Stimulated activated CD8-positive, alpha-beta memory T cell treated with anti-CD3 and anti-CD28 coated beads, Interleukin-7, amount 100 ng/mL, for 4 hours (primary cell): ENCODE measurements around the gene HAAO.

Experiments used
- DNase-seq, 2 donors: peaks; one replicate each; pipeline ENCODE4 v3.0.0-alpha.2; 2020; ENCODE audit warnings: low read depth in 2 of 2

The HAAO gene

DNA sequence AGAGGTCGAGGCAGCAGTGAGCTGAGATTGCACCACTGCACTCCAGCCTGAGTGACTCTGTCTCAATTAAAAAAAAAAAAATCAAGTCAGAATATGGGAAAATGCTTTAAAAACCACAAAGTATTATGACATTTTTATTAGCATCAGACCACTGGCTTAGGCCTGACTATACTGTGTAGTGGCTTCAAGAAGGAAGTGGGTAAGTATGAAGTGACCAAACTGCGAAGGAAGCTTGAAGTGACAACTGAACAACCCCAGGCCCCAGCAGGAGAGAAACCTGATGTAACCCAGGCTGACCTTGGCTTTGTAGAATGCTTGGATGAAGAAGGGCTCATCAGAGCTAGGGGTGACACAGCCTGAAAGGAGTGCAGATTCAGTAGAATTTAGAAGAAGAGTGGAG is 21.4 kb upstream of the HAAO start:
- DNase-seq = no peak

DNA sequence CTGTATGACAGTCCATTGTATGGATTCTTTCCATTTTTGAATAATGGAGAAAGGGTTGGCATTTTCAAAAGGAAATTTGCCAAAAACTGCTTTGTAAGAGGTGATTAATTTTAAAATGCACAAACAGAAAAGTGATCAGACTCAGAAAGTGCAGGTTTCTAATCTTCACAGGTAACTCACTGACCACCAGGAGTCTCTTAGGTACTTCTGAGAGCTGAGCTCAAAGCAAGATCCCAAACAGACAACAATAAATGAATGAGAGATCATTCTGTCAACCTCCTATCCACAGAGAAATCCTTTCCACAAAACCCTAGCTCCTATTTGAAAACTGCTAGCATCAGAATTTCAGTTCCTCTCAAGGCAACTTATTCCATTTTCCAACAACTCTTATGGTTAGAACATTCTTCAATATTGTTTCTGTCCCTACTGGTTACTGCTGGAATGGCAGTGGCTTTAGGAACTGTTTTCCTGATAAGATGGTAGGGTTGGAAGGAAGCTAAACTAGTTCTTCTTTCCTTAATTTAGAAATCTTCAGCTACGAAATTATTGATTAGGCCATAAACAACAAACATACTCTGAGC is 20.6 kb upstream of the HAAO start:
- no peak for DNase-seq

DNA sequence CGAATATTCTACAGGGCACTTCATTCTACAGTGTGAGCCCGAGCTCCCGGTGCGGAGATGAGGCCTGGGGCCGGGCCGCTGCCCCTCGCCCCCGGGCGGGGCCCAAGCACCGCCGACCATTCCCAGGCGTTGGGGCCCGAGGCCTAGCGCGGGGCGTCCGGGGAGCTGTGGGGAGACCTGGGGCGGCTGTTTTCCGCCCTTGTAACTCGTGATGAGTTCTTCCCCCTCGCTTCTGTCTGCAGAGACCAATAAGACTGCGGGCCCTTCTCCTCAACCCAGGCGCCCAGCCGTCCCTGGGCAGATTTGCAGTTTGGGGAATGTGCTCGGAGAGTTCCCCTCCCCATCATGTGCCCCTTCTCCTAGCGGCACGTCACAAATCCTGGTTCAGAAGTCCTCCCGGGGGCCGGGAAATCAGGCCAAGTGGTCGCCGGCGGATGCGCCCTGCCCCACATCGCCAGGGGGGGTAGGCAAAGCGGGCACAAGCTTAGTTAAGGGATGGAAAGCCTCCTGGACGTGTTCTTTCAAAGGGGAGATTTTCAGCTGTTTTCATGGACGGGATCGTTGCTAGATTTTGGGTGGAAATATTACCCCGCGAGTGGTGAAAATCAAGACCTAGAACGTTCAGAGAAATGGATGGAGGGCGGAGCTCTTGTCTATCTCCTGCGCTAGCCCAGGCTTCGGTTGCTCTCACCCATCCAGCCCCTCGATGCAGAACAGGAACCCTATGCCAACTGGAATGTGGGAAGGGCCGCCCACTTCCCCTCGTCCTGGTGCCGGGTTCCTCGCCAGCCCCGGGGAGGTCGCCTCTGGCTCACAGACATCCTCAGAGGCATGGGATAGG is 18.8 kb upstream of the HAAO start:
- DNase-seq = peak; percentile 11 to 15

DNA sequence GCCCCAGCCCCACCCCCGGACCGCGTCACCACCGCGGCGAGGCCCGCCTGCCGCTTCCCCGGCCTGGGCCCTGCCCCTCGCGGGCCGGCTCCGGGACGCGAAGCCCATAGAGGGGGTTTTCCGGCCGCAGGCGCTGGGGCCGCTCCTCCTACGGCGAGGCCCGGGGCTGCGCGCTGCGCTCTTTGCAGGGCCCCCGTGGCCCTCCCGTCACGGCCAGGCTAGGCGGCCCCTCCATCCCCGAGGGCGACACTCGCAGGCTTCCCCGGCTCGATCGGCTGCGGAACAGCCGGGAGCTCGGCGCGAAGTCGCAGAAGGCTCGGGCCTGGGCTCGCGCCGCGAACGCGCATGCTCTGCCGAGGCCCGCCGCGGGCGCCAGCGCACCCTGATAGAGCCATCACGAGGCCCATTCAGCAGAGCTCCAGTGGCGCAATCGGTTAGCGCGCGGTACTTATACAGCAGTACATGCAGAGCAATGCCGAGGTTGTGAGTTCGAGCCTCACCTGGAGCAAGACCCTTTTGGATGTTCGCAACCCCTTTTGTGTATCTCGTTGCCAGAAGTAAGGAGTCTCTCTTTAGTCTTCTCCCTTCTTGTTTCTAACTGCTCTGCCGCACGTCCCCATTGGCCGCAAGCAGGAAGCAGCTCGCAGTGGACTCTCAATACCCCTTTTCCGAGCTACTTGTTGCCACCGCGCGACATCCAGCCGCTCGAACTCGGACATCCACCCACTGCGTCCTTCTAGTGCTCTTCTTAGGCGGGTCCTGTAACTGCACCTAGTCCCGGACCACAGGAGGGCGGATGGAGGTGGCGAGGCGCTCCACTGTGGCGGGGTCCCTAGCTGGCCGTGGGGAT is 18.0 kb upstream of the HAAO start:
- DNase-seq = peak; percentile 87

DNA sequence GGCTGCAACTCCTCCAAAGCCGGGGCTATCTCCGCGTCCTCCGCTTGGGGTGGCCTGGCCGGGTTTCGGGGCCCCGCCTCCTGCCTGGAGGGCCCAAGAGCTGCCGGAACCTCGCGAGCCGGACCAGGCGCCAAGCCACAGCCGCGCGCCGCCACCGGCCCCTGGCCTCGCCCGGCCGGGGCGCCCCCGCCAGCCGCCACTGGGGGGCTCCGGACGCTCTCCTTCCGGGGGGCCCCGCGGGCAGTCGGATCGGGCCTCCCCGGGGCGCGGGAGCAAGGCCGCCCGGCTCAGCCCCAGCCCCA is 17.4 kb upstream of the HAAO start:
- DNase-seq = peak in 1 of 2 donors; percentile 37

DNA sequence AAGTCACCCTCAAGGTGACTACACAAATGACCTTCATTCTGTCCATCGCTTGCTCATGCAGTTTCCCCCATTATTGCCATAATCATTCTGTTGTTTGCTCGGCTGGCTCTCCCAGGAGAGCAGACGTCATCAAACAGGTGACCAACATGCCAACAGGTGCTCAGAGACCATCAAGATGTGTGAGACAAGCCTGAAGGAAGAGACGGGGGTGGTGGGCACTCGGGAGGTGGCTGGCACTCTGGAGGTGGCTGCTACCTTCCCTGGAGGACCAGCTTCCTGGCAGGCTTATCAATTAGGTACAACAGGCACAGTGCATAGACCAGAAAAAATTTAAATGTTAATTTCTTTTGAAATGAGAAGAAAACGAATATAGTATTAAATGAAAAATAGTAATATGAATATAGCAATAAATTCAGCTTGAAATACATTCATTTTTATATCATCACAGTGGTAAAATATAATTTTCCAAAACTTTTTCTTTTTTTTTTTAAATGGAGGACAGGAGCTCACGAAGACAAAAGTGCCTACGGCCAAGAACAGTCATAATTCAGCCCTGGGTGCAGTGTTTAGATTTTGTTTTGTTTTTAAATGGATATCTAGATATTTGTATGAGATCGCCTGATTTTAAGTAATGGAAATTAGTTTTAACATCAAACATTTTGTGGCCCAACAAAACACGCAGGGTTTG is 16.9 kb upstream of the HAAO start:
- no peak for DNase-seq

DNA sequence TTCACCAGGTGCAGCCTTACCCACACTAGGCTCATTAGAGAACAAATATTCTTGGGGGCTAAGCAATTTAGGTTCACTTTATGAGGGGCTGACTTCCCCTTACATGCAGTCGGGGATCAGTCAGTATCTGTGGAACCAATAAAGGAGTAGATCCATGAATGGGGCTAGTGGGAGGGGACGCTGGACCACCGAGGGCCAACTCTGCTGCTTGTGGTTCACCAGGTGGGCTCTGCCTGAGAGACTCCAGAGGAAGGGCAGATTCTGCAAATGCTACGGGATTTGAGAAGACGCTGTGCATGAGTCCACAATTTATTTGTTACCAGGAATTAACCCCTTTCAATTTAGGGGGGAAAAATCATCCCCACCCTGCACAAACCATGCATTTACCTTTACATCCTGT is 15.9 kb upstream of the HAAO start:
- no peak for DNase-seq

DNA sequence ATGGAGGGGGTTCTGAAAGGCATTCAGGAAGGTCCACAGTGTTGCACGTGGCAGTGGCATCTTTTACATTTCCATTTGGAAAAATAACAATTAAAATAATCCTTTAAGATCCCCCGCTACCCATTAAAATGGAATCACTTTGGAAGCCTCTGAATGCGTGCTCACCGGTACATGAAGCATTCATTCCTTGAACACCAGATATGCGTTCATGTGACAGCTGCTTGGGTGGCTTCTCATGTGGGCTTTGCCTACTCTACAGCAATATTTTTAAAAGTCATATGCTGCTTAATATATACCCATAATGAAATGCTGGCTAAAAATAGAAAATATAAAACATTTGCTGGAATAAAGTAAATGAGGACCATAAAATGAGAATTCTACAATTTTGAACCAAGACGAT is 14.4 kb upstream of the HAAO start:
- no peak for DNase-seq

DNA sequence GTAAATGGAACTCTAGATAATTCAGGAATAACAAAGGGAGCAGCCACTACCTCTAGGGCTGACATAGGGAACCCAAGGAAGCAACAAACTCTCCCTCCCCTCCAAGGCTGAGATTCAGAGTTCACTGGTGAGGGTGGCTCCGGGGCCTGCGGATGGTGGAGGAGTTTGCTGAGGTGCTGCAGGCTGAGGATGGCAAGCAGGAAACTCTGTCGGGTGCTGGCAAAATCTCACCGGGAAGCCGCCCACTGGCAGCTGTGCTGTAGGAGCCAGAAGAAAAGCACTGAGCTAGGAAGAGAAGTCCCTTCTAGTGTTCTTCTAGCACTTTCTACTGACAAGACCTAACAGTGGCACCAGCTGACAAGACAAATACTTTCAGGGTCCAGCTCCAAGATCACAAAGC is 12.5 kb upstream of the HAAO start:
- DNase-seq = no peak

DNA sequence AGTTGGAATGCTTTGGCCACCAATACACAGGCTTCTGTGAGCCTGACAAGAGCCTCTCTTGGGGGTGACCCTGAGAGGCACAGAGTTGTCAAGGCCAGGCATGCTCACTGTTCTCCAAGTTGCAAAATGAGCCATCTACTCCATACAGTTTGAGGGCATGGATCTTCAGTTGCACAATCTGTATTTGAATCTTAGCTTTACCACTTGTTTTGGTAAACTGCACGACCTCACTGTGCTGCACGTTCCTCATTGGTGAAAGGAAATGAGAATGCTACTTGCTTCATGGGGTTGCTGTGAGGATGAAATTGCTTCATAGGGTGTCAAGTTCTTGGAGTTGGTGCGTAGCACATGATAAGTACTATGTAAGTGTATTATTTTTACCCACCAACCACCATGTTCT is 12.0 kb upstream of the HAAO start:
- DNase-seq = no peak

DNA sequence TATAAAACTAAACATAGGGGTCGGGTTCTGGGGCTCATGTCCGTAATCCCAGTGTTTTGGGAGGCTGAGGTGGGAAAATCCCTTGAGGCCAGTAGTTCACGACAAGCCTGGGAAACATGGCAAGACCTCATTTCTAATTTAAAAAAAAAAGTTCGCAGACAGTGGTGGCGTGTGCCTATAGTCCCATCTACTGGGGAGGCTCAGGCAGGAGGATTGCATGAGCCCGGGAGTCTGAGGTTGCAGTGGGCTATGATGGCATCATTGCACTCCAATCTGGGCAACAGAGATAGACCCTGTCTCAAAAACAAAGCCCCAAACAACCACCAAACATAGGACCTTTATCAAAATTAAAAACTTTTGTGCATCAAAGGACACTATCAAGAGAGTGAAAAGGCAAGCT is 9.8 kb upstream of the HAAO start:
- no peak for DNase-seq

DNA sequence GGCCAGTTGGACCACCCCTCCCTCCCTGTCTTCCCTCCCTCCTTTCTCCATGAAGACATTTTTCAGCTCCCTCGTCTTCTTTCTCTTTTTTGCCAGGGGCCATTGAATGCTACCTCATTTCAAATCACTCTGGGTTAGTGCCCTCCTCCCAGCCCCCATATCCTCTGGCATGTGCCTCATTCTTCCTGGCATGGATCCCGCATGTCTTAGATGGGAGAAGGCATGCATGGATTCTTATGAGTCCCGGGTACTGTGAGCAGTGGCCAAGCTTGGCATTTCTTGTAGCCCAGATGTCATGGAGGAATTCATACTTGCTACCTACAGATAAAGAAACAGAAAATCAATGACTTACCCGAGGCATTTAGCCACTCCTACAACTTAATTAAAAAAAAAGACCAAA is 9.0 kb upstream of the HAAO start:
- DNase-seq = no peak

DNA sequence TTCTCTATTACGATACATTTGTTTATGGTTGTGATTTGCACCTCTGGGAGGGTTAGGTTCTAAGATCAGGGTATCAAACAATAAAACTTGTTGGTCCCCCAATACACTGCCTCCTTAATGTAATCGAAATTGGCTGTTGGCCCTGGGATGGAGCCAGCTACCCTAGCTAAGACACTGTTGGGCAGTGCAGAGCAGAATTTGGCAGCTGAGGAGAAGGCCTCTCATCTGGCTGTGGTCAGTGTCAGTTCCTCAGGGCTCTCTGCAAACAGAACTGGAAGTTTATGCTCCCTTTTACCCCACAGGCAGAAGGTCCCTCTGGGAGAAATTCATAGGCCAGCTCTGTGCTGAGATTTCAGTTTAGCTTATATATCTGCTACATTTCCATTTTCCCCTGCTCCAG is 8.6 kb upstream of the HAAO start:
- DNase-seq = no peak

DNA sequence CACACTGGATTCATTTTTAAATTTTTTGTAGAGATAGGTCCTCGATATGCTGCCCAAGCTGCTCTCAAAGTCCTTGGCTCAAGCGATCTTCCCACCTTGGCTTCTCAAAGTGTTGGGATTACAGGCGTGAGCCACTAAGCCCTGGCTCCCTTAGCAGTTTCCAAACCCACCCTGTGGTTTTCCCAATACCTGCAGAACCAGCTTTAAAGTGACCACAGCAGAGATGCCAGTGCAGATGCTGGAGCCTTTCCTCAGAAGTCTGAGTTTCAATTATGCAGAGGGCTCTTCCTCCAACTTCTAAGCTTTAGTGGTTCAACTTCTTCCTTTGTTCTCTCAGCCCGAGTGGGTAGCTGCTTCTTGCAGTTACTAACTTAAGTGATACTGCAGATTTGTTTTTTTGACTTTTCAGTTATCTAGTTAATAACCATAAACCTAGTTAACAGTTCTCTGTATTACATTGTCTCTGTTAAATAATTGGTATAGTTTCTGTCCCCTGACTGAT is 8.1 kb upstream of the HAAO start:
- no peak for DNase-seq

DNA sequence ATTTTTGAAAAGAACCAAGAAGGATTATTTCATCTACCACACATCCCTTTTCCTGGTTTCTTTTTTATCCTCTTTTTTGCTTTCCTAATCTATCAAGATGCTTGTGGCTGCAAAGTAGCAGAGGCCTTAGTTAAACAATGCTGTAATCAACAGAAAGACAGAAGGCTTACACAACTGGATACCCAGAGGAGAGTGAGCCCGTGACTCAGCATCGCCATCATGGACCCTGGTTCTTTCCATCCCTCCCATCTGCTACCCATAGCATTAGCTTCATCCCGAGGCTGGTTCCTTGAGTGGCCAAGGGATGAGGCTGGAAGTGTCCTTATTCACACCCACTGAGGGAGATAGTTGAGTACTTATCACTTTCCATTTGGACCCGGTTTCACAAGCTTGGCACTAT is 7.5 kb upstream of the HAAO start:
- no peak for DNase-seq

DNA sequence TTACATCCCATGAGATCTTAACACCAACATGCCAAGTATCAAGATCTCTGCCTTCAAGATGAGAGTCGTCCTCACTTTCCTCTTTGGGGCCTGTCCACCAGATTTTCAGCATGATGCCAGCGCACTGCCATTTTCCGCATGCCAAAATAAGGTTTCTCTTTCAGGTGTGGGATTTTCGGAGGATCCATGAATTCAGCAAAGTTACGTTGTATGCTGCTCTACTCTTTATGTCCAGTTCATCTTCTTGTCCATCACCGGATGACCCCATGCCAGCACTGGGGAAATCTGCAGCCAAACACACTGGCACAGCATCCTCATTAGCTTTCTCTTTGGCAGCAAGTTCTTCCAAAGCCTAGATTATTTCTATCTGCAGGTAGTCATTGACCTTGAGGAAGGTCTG is 4.9 kb upstream of the HAAO start:
- no peak for DNase-seq

DNA sequence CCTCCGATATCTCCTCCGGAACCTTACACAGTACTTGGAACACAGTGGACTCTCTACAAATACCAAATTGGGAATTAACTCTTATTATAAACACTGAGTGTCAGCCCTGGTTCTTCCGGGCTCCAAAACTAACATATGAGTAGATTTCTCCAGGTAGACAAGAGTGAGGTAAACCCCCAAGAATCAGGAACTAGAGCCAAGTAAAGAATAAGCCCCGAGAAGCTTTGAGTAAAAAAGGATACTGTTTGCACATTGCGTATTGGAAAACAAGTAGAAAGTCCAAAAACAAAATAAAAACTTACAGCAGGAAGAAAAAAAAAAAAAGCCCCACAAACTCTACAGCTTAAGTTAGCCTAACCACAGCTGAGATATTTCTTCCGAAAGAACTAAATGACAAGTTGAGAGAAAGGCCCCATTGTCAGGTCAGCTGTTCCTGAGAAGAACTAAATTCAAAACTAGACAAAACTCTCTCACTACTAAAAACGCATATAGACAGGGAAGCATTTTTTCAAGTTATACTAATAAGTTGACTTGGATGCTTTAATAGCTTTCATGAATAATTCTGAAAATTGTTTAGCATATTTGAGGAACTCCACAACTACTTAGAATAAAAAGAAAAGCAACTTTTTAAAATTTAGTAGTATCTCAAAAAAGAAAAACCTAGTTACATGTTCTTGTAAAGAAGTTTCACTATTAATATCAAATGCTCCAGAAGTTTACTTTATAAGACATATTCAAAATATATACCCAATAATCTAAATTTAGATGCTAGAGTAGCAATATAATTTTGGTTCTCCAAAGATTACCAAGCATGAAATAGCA is 4.3 kb upstream of the HAAO start:
- DNase-seq = no peak

DNA sequence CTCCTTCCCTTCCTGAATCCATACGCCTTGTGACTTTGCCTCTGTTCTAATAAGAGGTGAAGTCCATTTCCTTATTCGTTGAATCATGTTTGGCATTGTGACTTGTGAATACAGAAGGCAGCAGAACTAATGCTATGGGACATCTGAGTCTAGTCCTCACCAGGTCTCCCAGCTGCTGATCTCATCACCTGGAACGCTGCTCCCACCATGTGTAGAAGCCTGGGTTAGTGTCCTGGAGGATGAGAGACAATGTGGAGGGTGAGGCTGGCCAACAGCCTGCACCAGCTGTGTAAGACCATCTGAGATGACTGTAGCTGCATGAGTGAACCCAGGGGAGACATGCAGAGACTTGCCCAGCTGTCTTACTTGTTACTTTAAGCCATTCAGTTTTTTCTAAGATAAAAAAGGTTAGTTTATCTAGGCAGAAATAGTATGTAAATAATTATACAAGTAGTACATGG is 3.5 kb upstream of the HAAO start:
- no peak for DNase-seq

DNA sequence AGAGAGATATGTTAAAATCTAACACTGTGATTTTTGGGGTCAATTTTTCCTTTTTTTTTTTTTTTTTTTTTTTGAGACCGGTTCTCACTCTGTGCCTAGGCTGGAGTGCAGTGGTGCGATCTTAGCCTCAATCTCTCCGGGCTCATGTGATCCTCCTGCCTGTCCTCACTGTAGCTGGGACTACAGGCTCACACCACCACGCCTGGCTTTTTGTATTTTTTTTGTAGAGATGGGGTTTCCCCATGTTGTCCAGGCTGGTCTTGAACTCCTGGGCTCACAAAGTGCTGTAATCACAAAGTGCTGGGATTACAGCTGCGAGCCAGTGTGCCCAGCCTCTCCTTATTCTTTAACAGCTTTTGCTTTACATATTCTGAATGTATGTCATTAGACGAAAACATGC is 2.9 kb upstream of the HAAO start:
- DNase-seq = no peak

DNA sequence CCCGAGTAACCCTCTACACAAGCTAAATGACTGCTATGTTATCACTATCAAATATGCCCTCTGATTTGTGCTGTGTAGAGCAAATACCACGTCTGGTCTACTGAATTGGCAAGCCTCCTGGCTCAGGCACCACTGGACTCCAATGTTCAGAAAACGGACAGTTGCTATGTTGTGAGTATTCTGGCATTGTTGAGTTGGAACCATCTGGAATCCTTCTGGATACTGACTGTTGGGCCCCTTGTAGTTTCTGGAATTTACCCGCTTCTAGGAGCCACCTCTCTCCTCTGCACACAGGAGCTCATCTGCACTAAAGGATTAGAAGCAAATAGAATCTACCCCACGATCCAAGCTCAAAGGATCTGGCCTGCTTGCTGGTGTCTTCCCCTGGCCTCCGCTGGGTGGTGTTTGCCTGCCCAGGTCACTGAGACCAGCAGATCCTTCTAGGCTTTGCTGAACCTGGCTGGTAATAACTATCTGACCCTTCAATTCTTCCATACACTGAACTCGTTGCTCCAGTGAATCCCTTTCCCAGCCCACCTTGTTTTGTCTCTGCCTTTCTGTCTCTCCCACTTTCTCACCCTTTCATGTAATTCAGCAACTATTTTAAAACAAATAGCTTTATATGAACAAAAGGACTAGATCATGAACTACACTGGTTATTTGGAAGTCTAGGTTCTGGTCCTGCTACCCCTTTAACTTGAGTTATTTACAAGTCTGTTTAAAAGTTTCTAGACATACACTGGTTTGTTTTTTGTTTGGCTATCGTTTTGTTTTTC is 2.1 kb upstream of the HAAO start:
- DNase-seq = no peak
